ENCODE results near the gene BIRC7. TPM values are rescaled to one million over a fixed set of nuclear protein-coding genes. Genes with fewer than 3 reads are reported as not detected.

Gene BIRC7
- total and polyA plus RNA-seq, 10 donors, result 0.40 to 2.9 (median 1.2) TPM; not detected in 2

DNA sequence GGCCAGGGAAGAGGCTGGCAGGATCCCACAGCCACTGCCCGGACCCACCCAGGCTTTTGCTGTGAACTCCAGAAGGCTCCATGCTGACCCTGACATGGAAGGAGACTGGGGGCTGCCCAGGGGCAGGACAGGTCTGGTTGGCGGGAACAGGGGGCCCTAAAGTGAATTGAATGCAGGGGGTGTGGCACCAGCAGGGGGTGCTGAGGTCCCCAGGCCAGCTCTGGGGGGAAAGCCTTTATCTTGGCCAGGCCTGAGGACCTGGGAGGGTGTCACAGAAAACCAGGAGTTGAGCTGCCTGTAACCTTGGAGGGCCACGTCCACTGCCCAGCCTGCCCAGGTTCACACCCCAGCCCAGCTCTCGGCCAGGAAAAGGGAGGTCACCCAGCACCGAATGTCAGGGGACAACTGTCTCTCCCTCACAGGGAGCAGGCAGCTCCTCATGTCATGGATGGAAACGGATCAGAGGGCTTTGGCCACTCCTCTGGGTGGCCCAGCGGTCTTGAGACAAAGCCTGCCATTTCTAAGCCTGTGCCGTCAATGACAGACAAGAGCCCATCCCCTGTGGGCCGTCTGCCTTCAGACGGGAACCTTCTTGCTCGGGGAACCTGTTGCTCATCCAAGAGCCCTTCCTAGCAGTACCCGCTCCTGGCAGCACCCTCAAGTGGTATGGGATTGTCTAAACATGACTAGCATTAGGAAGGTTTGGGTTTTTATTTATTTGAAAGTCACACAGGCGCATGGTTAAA, 16.8 kb upstream of the BIRC7 start:
- TF ChIP-seq POLR2AphosphoS5 (IDR thresholded peaks at IDR 0.05) (no peak), POLR2A (IDR thresholded peaks at IDR 0.05) (no peak)
- TF ChIP-seq, protein P1, sequence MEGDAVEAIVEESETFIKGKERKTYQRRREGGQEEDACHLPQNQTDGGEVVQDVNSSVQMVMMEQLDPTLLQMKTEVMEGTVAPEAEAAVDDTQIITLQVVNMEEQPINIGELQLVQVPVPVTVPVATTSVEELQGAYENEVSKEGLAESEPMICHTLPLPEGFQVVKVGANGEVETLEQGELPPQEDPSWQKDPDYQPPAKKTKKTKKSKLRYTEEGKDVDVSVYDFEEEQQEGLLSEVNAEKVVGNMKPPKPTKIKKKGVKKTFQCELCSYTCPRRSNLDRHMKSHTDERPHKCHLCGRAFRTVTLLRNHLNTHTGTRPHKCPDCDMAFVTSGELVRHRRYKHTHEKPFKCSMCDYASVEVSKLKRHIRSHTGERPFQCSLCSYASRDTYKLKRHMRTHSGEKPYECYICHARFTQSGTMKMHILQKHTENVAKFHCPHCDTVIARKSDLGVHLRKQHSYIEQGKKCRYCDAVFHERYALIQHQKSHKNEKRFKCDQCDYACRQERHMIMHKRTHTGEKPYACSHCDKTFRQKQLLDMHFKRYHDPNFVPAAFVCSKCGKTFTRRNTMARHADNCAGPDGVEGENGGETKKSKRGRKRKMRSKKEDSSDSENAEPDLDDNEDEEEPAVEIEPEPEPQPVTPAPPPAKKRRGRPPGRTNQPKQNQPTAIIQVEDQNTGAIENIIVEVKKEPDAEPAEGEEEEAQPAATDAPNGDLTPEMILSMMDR (IDR thresholded peaks at IDR 0.05 in 8 of 11, conservative IDR thresholded peaks at IDR 0.05 in 3 of 11), result no peak
- 71 to 88% (median 82%) methylated on average over 10 to 13 of the region's 13 CpGs for WGBS, 5 donors
- no peak for DNase-seq
- no peak overlapping the region for H3K4me3 ChIP-seq
- peaks cover 12 to 28% (median 22%) of the 10 kb centered on the region in 6 donors for H3K4me1 ChIP-seq
- H3K9me3 ChIP-seq, result no peaks in the 10 kb centered on the region
- intact Hi-C loops (cut with DNase I; ENCODE audit: low total_unique reads), result no loop called here
- peaks cover 0 to 10% (median under 1%) of the 10 kb centered on the region in 6 donors for H3K36me3 ChIP-seq
- H3K27ac ChIP-seq, result no peak overlapping the region
- peaks cover 0 to 23% (median 0%) of the 10 kb centered on the region in 7 donors for H3K27me3 ChIP-seq (replicated peaks in 1 of 7)

DNA sequence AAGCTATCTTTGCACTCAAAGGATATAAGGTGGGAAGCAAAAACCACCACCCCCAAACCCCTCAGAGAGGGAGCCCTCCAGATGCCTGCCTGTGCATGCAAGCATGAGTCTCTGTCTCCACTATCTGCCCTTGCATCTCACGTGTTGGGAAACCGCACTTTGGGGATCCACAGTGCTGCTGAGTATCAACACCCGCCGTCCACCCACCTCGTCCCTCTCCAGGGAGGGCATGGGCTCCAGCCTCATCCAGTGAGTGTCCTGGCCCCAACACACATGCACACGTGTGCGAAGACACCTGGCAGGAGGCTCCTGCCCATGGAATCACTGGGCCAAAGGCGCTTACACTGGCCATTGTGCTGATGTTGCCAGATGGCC, 16.3 kb upstream of the BIRC7 start:
- no peak overlapping the region for H3K27ac ChIP-seq
- no peak overlapping the region for H3K4me3 ChIP-seq
- intact Hi-C loops (cut with DNase I; ENCODE audit: low total_unique reads), result no loop called here
- 68 to 87% (median 76%) methylated on average over 4 to 8 of the region's 8 CpGs for WGBS, 5 donors
- no peak for TF ChIP-seq POLR2A (IDR thresholded peaks at IDR 0.05)
- TF ChIP-seq POLR2AphosphoS5 (IDR thresholded peaks at IDR 0.05), result no peak
- TF ChIP-seq, protein P1 (IDR thresholded peaks at IDR 0.05 in 8 of 11, conservative IDR thresholded peaks at IDR 0.05 in 3 of 11), result no peak
- peaks cover 0 to 23% (median 0%) of the 10 kb centered on the region in 7 donors for H3K27me3 ChIP-seq (replicated peaks in 1 of 7)
- no peak for DNase-seq
- H3K9me3 ChIP-seq, result no peaks in the 10 kb centered on the region
- H3K36me3 ChIP-seq, result peaks cover 0 to 5% (median 0%) of the 10 kb centered on the region in 6 donors
- H3K4me1 ChIP-seq, result peaks cover 12 to 22% (median 16%) of the 10 kb centered on the region in 6 donors

DNA sequence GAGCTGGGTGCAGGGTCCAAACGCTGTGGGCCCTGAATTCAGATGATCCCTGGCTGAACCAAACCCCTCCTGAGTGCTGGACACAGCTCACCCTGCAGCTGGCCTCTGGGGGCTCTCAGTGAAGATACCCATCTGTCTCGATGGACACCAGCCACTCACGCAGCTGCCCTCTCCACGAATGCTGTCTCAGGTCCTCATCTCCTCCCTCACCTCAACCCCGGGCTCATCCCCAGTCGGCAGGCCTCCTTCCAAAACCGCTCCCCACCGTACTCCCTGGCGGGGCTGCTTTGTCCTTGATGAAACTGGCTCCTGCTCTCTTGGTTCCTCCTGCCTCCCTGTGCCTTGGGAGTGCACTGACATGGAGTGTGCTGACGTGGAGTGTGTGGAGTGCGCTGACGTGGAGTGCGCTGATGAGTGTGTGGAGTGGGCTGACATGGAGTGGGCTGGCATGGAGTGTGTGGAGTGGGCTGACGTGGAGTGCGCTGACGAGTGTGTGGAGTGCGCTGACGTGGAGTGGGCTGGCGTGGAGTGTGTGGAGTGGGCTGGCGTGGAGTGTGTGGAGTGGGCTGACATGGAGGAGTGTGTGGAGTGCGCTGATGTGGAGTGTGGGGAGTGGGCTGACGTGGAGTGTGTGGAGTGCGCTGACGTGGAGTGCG, 15.7 kb upstream of the BIRC7 start:
- Histone ChIP-seq H3K36me3 (no peaks in the 10 kb centered on the region), H3K4me3 (no peak overlapping the region), H3K4me1 (peaks cover 7 to 17% (median 10%) of the 10 kb centered on the region in 6 donors), H3K27ac (no peak overlapping the region), H3K9me3 (no peaks in the 10 kb centered on the region), H3K27me3 (replicated peaks in 1 of 7) (peaks cover 0 to 23% (median 0%) of the 10 kb centered on the region in 7 donors)
- TF ChIP-seq, protein P1 (IDR thresholded peaks at IDR 0.05 in 8 of 11, conservative IDR thresholded peaks at IDR 0.05 in 3 of 11), result no peak
- no peak for TF ChIP-seq POLR2A (IDR thresholded peaks at IDR 0.05)
- no peak for TF ChIP-seq POLR2AphosphoS5 (IDR thresholded peaks at IDR 0.05)
- intact Hi-C loops (cut with DNase I; ENCODE audit: low total_unique reads), result no loop called here
- 79 to 88% (median 81%) methylated on average over 25 of the region's 25 CpGs for WGBS, 5 donors
- no peak for DNase-seq
